Endothelial cell of umbilical vein (primary cell): ENCODE results near the gene HSPA14. TPM values are rescaled to one million over a fixed set of nuclear protein-coding genes. Genes with fewer than 3 reads are reported as not detected.

Source experiments
- BruUV-seq: library from RNA; stranded (reverse); fragments of 400-500 nt; replicated peaks from 2 replicates; lab custom pipeline; 2021; lab: Mats Ljungman, UMichigan
- CTCF ChIA-PET: fragments of 300-600, 350-600 bp; sonication (Branson Sonifier 250); formaldehyde crosslinking; loops from one replicate; lab custom pipeline; 2021; ENCODE audit warnings: antibody characterized with exemption, inconsistent platforms; lab: Charles Lee
- POLR2A ChIA-PET: fragments of 300-600, 350-600 bp; sonication (Branson Sonifier 250); formaldehyde crosslinking; loops from one replicate; lab custom pipeline; 2021; ENCODE audit warnings: antibody characterized with exemption, inconsistent platforms; lab: Charles Lee
- DNase-seq: peaks from one replicate; pipeline ENCODE4 v3.0.0-alpha.2; 2011; ENCODE audit warnings: low read depth, low spot score
- FAIRE-seq: peaks from 2 replicates; lab custom pipeline; 2011; peaks lifted over from hg19 to GRCh38; lab: Jason Lieb, UNC
- H2AFZ ChIP-seq: 2 replicates; pipeline ENCODE4 v1.6.0; 2012; ENCODE audit warnings: low read depth, low read length, control low read depth, inconsistent platforms
- H3K27ac ChIP-seq: 2 replicates; pipeline ENCODE4 v1.5.1; 2011; ENCODE audit warnings: low read depth, mild to moderate bottlenecking, control low read depth, low read length, moderate library complexity; ENCODE audit not compliant: insufficient read depth
- H3K27me3 ChIP-seq, 2 experiments: 2 replicates each; pipeline versions ENCODE4 v1.6.0 to v1.6.1; 2011; ENCODE audit warnings: low read length in 2 of 2, mixed read lengths in 1 of 2; ENCODE audit not compliant: control insufficient read depth in 2 of 2, insufficient read depth in 2 of 2
- H3K36me3 ChIP-seq, 2 experiments: 2 replicates in 1 of 2; 3 replicates in 1 of 2; pipeline ENCODE4 v1.5.1; 2011; ENCODE audit warnings: low read length in 2 of 2, mild to moderate bottlenecking in 1 of 2, moderate library complexity in 1 of 2; ENCODE audit not compliant: control insufficient read depth in 2 of 2, insufficient read depth in 2 of 2; ENCODE audit errors: extremely low read depth in 1 of 2
- H3K4me1 ChIP-seq: 3 replicates; pipeline ENCODE4 v1.5.1; 2011; ENCODE audit warnings: mild to moderate bottlenecking, low read length; ENCODE audit not compliant: control insufficient read depth, insufficient read depth; ENCODE audit errors: extremely low read depth
- H3K4me2 ChIP-seq: 2 replicates; pipeline ENCODE4 v1.6.1; 2011; ENCODE audit warnings: low read length, control low read depth, mixed read lengths; ENCODE audit not compliant: insufficient read depth
- H3K4me3 ChIP-seq, 3 experiments: fragments of 200-600 bp in 1 of 3; sonication (generic), shearing (Covaris generic) in 1 of 3; replicated peaks in 1 of 3; 2 replicates each; pipeline ENCODE4 v1.5.1; 2011 to 2016; ENCODE audit warnings: control low read depth in 3 of 3, low read length in 3 of 3, mild to moderate bottlenecking in 2 of 3, inconsistent platforms in 1 of 3, low read depth in 1 of 3, moderate library complexity in 1 of 3; ENCODE audit not compliant: insufficient read depth in 1 of 3
- H3K79me2 ChIP-seq: 2 replicates; pipeline ENCODE4 v1.6.0; 2012; ENCODE audit warnings: low read length, inconsistent platforms; ENCODE audit not compliant: control insufficient read depth, insufficient read depth
- H3K9ac ChIP-seq: replicated peaks from 2 replicates; pipeline ENCODE3; 2011; ENCODE audit warnings: low read length, control low read depth; ENCODE audit not compliant: insufficient read depth; ENCODE audit errors: extremely low read depth
- H3K9me1 ChIP-seq: replicated peaks from 3 replicates; pipeline ENCODE4 v1.6.0; 2011; ENCODE audit warnings: mild to moderate bottlenecking, low read length; ENCODE audit not compliant: control insufficient read depth, insufficient read depth; ENCODE audit errors: extremely low read depth
- H3K9me3 ChIP-seq: replicated peaks from 2 replicates; pipeline ENCODE4 v1.5.1; 2012; ENCODE audit warnings: low read length, inconsistent platforms; ENCODE audit not compliant: control insufficient read depth, insufficient read depth
- H4K20me1 ChIP-seq: replicated peaks from 2 replicates; pipeline ENCODE3; 2011; ENCODE audit warnings: mild to moderate bottlenecking, low read length; ENCODE audit not compliant: control insufficient read depth, insufficient read depth; ENCODE audit errors: extremely low read depth
- CTCF ChIP-seq, 2 donors: IDR thresholded peaks; 1 replicate in 1 of 2; 2 replicates in 1 of 2; pipeline ENCODE4 v1.5.1; 2011; ENCODE audit warnings: low read length in 2 of 2, mild to moderate bottlenecking in 2 of 2, moderate library complexity in 2 of 2, control low read depth in 1 of 2, inconsistent platforms in 1 of 2, low read depth in 1 of 2; ENCODE audit not compliant: insufficient read depth in 1 of 2; ENCODE audit errors: extremely low read depth in 1 of 2
- EZH2 ChIP-seq: IDR thresholded peaks from 2 replicates; pipeline ENCODE4 v1.6.1; 2012; ENCODE audit warnings: borderline replicate concordance, low read depth, mild to moderate bottlenecking, moderate library complexity, low read length, inconsistent platforms; ENCODE audit not compliant: severe bottlenecking
- FOS ChIP-seq: IDR thresholded peaks from 2 replicates; pipeline ENCODE4 v1.6.1; 2011; ENCODE audit warnings: mild to moderate bottlenecking, low read length, moderate library complexity, borderline replicate concordance; ENCODE audit not compliant: insufficient read depth
- GATA2 ChIP-seq: IDR thresholded peaks from 2 replicates; pipeline ENCODE4 v1.7.0; 2011; ENCODE audit warnings: low read depth, mild to moderate bottlenecking, moderate library complexity, mixed read lengths, low read length; ENCODE audit not compliant: insufficient read length, insufficient read depth
- JUN ChIP-seq: IDR thresholded peaks from 2 replicates; pipeline ENCODE4 v1.6.1; 2011; ENCODE audit warnings: borderline replicate concordance, low read depth; ENCODE audit not compliant: insufficient read length, insufficient read depth
- MAX ChIP-seq: IDR thresholded peaks from 2 replicates; pipeline ENCODE4 v1.6.1; 2011; ENCODE audit not compliant: insufficient read depth, insufficient read length
- MYC ChIP-seq: IDR thresholded peaks from one replicate; pipeline ENCODE4 v1.6.1; 2011; ENCODE audit warnings: mild to moderate bottlenecking, low read depth, low read length
- POLR2A ChIP-seq: IDR thresholded peaks from 2 replicates; pipeline ENCODE4 v1.6.1; 2012; ENCODE audit warnings: low read depth, mild to moderate bottlenecking, control low read depth, low read length
- dilution Hi-C: fragments of 300-500 bp; cut with MboI; formaldehyde crosslinking; loops from one replicate; pipeline ENCODE4 v1.15.0; 2019; ENCODE audit warnings: low sequenced_read_pairs; ENCODE audit not compliant: extremely low pct_ligation_motif_present
- intact Hi-C: fragments of 100-400 bp; cut with micrococcal nuclease; formaldehyde crosslinking; loops from one replicate; pipeline ENCODE4 v1.10.0; 2022
- polyA plus RNA-seq, 4 experiments: library from polyadenylated mRNA; depleted of rRNA in 3 of 4; stranded (reverse) in 3 of 4; unstranded in 1 of 4; fragments of >200 nt; gene quantifications; 2 replicates each; pipeline versions ENCODE4 v1.2.1 to v1.2.3, GENCODE V29; 2011 to 2012; ENCODE audit warnings: missing spikeins in 1 of 4
- total RNA-seq: library from RNA; stranded (reverse); gene quantifications from 2 replicates; pipeline ENCODE4 v1.2.3, GENCODE V29; 2021

Gene HSPA14
- total and polyA plus RNA-seq, 2 donors (not counting 3 experiments of a cell fraction or from before 2014, with no cell fraction given): 7.6 to 15.7 TPM

- FAIRE-seq: no peak
Measured at GRCh38 chr10:14875941-14876340, 37.8 kb downstream of the HSPA14 start.

More at GRCh38 chr10:14875941-14876340, 37.8 kb downstream of the HSPA14 start:
- dilution Hi-C loops (no loop called here), intact Hi-C loops (loop anchor here (10.0 kb wide), 1 partner anchor 209 kb away; the partner anchor contains the start of gene ACBD7)
- no peaks in the 10 kb centered on the region for H3K36me3 ChIP-seq
- no peak overlapping the region for H3K4me3 ChIP-seq
- no peak overlapping the region for H3K27ac ChIP-seq
- no peaks in the 10 kb centered on the region for H3K27me3 ChIP-seq
- H3K4me2 ChIP-seq: no peak overlapping the region
- H3K9me3 ChIP-seq: no peaks in the 10 kb centered on the region
- peaks cover 20% of the 10 kb centered on the region for H3K4me1 ChIP-seq
- H4K20me1 ChIP-seq: no peaks in the 10 kb centered on the region
- DNase-seq: no peak
- H3K9me1 ChIP-seq: no peaks in the 10 kb centered on the region
- peaks cover 34% of the 10 kb centered on the region for H3K79me2 ChIP-seq
- CTCF ChIA-PET: no interaction called here
- TF ChIP-seq FOS (no peak), CTCF (IDR thresholded peaks at IDR 0.05; ENCODE audit: extremely low read depth in 1 of 2, insufficient read depth in 1 of 2, low read depth in 1 of 2, low read length in 2 of 2) (no peak), POLR2A (no peak), EZH2 (no peak), GATA2 (no peak), JUN (no peak), MAX (no peak), MYC (no peak)
- POLR2A ChIA-PET: no interaction called here
- no TSS peak for BruUV-seq
- no peak overlapping the region for H3K9ac ChIP-seq
- H2AFZ ChIP-seq: no peak overlapping the region
